HepG2 (cell line): ENCODE measurements around the gene LAMA1. TPM values are rescaled to one million over a fixed set of nuclear protein-coding genes. Genes with fewer than 3 reads are reported as not detected.

ENCODE experiments used
- ATAC-seq: fragments of 200-7000 bp; cut with Tn5 transposase; 3 replicates; pipeline ENCODE4 v1.9.1; 2020; ENCODE audit warnings: mild to moderate bottlenecking, moderate library complexity
- BruUV-seq: library from RNA; stranded (reverse); fragments of 400-500 nt; replicated peaks from 2 replicates; lab custom pipeline; 2021; lab: Mats Ljungman, UMichigan
- CTCF ChIA-PET: fragments of 300-600 bp; formaldehyde crosslinking; extraction: SDS; loops from one replicate; lab custom pipeline; 2021; ENCODE audit warnings: low total read pairs, inconsistent platforms, low intra/inter-chr PET ratio; lab: Yijun Ruan, JAX
- POLR2A ChIA-PET: fragments of 350-600 bp; sonication (Branson Sonifier 250); formaldehyde crosslinking; loops from one replicate; lab custom pipeline; 2020; ENCODE audit warnings: antibody characterized with exemption, inconsistent platforms; lab: Yijun Ruan, JAX
- DNase-seq: peaks from one replicate; pipeline ENCODE4 v3.0.0-alpha.2; 2015; ENCODE audit warnings: low spot score
- FAIRE-seq: peaks from 3 replicates; lab custom pipeline; 2011; peaks lifted over from hg19 to GRCh38; lab: Jason Lieb, UNC
- H2AFZ ChIP-seq: one replicate; pipeline ENCODE4 v1.6.1; 2011; ENCODE audit warnings: low read length, inconsistent platforms
- H3K27ac ChIP-seq: fragments of 300-600 bp; 3 replicates; pipeline ENCODE4 v1.8.0; 2011; ENCODE audit warnings: mixed run types, mild to moderate bottlenecking, mixed read lengths, low read length, inconsistent platforms; ENCODE audit not compliant: insufficient read depth; ENCODE audit errors: extremely low read length
- H3K27me3 ChIP-seq, 2 experiments: fragments of 200-600 bp in 1 of 2; 2 replicates in 1 of 2; 3 replicates in 1 of 2; pipeline versions ENCODE4 v1.6.0 to v1.8.0; 2011; ENCODE audit warnings: low read length in 2 of 2, mild to moderate bottlenecking in 2 of 2, moderate library complexity in 2 of 2, inconsistent platforms in 1 of 2; ENCODE audit not compliant: insufficient read depth in 2 of 2, control insufficient read depth in 1 of 2
- H3K36me3 ChIP-seq, 2 experiments: fragments of 200-600 bp in 1 of 2; replicated peaks in 1 of 2; 2 replicates in 1 of 2; 3 replicates in 1 of 2; pipeline versions ENCODE4 v1.5.1 to v1.8.0; 2011; ENCODE audit warnings: low read length in 2 of 2, inconsistent platforms in 1 of 2; ENCODE audit not compliant: insufficient read depth in 2 of 2, control insufficient read depth in 1 of 2
- H3K4me1 ChIP-seq: 2 replicates; pipeline ENCODE4 v1.5.1; 2012; ENCODE audit warnings: low read length, inconsistent platforms; ENCODE audit not compliant: insufficient read depth
- H3K4me2 ChIP-seq: 2 replicates; pipeline ENCODE4 v1.6.0; 2011; ENCODE audit warnings: low read depth, low read length, inconsistent platforms
- H3K4me3 ChIP-seq, 3 experiments: fragments of 200-600 bp in 1 of 3; sonication (generic), shearing (Covaris generic) in 1 of 3; replicated peaks in 1 of 3; 2 replicates each; pipeline ENCODE4 v1.5.1; 2011 to 2016; ENCODE audit warnings: low read length in 3 of 3, inconsistent platforms in 2 of 3, low read depth in 2 of 3, mild to moderate bottlenecking in 2 of 3, control low read depth in 1 of 3, mixed read lengths in 1 of 3; ENCODE audit not compliant: insufficient read depth in 1 of 3
- H3K79me2 ChIP-seq: one replicate; pipeline ENCODE4 v1.6.1; 2011; ENCODE audit warnings: low read length, inconsistent platforms; ENCODE audit not compliant: insufficient read depth
- H3K9ac ChIP-seq: 2 replicates; pipeline ENCODE4 v1.6.0; 2011; ENCODE audit warnings: mild to moderate bottlenecking, low read depth, low read length, inconsistent platforms; ENCODE audit not compliant: insufficient read depth
- H3K9me3 ChIP-seq: 2 replicates; pipeline ENCODE4 v1.5.1; 2012; ENCODE audit warnings: mild to moderate bottlenecking, low read length
- H4K20me1 ChIP-seq: 2 replicates; pipeline ENCODE4 v1.6.0; 2011; ENCODE audit warnings: inconsistent platforms, mild to moderate bottlenecking, low read length, moderate library complexity; ENCODE audit not compliant: insufficient read depth
- GABPA ChIP-seq, 2 experiments: IDR thresholded peaks; 2 replicates each; pipeline ENCODE4 v1.6.1; 2011 to 2016; ENCODE audit warnings: low read depth in 2 of 2, low read length in 1 of 2, missing biosample characterization in 1 of 2, missing genetic modification characterization in 1 of 2
- MBNL3 ChIP-seq: fragments of 250-450 bp; sonication (Bioruptor Pico); conservative IDR thresholded peaks from 2 replicates; pipeline ENCODE4 v1.8.0; 2022; ENCODE audit warnings: mild to moderate bottlenecking, inconsistent platforms
- RXRB ChIP-seq: IDR thresholded peaks from 2 replicates; pipeline ENCODE4 v1.6.1; 2016; ENCODE audit warnings: borderline replicate concordance, missing genetic modification reagents, missing compliant biosample characterization
- SP4 ChIP-seq: sonication (generic); formaldehyde crosslinking; IDR thresholded peaks from 2 replicates; pipeline ENCODE4 v1.8.1; 2023; ENCODE audit warnings: mild to moderate bottlenecking, missing genetic modification reagents
- ZNF207 ChIP-seq: fragments of 450-650 bp; IDR thresholded peaks from 2 replicates; pipeline ENCODE4 v1.6.1; 2016; ENCODE audit warnings: antibody characterized with exemption, borderline replicate concordance
- WGBS: methylation state at CpG from one replicate; pipeline ENCODE4 v1.1.6; 2017; ENCODE audit warnings: low lambda C conversion rate; 5-methylcytosine and 5-hydroxymethylcytosine counted together
- in situ Hi-C: cut with HindIII; loops from 2 replicates; pipeline ENCODE4 v1.10.0; 2017; ENCODE audit warnings: low pct_unique_long_range_greater_than_20kb; ENCODE audit not compliant: extremely low pct_ligation_motif_present
- intact Hi-C: fragments of 100-400 bp; cut with micrococcal nuclease; formaldehyde crosslinking; loops from one replicate; pipeline ENCODE4 v1.10.0; 2022; ENCODE audit not compliant: unreplicated experiment
- polyA plus RNA-seq, 8 experiments: library from polyadenylated mRNA; depleted of rRNA in 3 of 8; stranded (reverse) in 7 of 8; unstranded in 1 of 8; fragments of >200 nt; fragmentation: Illumina TruSeq in 4 of 8; extraction: Trizol in 4 of 8; gene quantifications; 2 replicates each; pipeline versions ENCODE4 v1.2.1 to v1.2.3, GENCODE V29; 2011 to 2016; ENCODE audit warnings: low read depth in 4 of 8, missing spikeins in 1 of 8, mixed read lengths in 1 of 8; ENCODE audit not compliant: insufficient read depth in 1 of 8
- total RNA-seq, 5 experiments: library from RNA; depleted of rRNA; stranded (reverse); fragments of >200 nt; fragmentation: Illumina TruSeq; extraction: Trizol; gene quantifications; 2 replicates each; pipeline ENCODE4 v1.2.3, GENCODE V29; 2016; ENCODE audit warnings: low read depth in 1 of 5
- TF ChIP-seq, protein P1 (sequence below): IDR thresholded peaks from 2 replicates; pipeline ENCODE4 v1.6.1; 2012; ENCODE audit warnings: low read length, improper control_type of control experiment
- TF ChIP-seq, protein P2 (sequence below): sonication (generic); formaldehyde crosslinking; IDR thresholded peaks from 2 replicates; pipeline ENCODE4 v1.9.0; 2021; ENCODE audit warnings: missing genetic modification reagents, mild to moderate bottlenecking, borderline replicate concordance

The LAMA1 gene
- total and polyA plus RNA-seq, 2 of the 13 experiments (the other 11 are each of a cell fraction or from before 2014, with no cell fraction given), result 0.05 to 0.44 TPM

DNA sequence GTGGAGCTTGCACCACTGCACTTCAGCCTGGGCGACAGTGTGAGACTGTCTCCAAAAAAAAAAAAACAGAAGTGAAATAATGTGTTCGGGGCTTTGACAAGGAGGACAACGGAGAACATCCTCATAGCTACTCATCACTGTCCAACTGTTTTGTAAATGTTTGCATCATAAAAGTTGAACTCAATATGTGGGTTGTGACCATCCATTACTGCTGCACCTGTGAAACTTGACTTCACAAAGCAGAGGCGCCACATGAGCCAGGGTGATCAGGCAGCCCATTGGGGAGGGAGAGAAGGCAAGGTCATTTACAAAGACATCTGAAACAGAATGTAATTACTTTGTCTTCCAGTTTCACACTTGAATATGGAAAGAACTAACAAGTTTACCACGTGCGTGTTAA lies 61.6 kb downstream of the LAMA1 start:
- H3K9me3 ChIP-seq, result no peaks in the 10 kb centered on the region
- no peaks in the 10 kb centered on the region for H3K79me2 ChIP-seq
- no peaks in the 10 kb centered on the region for H3K4me1 ChIP-seq
- no peaks in the 10 kb centered on the region for H4K20me1 ChIP-seq
- H3K4me3 ChIP-seq, result no peak overlapping the region
- 75% methylated on average over 6 of the region's 6 CpGs for WGBS
- no peak overlapping the region for H2AFZ ChIP-seq
- no peak for ATAC-seq
- H3K4me2 ChIP-seq, result no peak overlapping the region
- H3K27me3 ChIP-seq, result no peaks in the 10 kb centered on the region
- in situ Hi-C loops (no loop called here), intact Hi-C loops (no loop called here)
- H3K36me3 ChIP-seq, result no peaks in the 10 kb centered on the region
- no peak overlapping the region for H3K9ac ChIP-seq
- TF ChIP-seq, protein P1, sequence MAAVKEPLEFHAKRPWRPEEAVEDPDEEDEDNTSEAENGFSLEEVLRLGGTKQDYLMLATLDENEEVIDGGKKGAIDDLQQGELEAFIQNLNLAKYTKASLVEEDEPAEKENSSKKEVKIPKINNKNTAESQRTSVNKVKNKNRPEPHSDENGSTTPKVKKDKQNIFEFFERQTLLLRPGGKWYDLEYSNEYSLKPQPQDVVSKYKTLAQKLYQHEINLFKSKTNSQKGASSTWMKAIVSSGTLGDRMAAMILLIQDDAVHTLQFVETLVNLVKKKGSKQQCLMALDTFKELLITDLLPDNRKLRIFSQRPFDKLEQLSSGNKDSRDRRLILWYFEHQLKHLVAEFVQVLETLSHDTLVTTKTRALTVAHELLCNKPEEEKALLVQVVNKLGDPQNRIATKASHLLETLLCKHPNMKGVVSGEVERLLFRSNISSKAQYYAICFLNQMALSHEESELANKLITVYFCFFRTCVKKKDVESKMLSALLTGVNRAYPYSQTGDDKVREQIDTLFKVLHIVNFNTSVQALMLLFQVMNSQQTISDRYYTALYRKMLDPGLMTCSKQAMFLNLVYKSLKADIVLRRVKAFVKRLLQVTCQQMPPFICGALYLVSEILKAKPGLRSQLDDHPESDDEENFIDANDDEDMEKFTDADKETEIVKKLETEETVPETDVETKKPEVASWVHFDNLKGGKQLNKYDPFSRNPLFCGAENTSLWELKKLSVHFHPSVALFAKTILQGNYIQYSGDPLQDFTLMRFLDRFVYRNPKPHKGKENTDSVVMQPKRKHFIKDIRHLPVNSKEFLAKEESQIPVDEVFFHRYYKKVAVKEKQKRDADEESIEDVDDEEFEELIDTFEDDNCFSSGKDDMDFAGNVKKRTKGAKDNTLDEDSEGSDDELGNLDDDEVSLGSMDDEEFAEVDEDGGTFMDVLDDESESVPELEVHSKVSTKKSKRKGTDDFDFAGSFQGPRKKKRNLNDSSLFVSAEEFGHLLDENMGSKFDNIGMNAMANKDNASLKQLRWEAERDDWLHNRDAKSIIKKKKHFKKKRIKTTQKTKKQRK, result no peak
- no peak for TF ChIP-seq ZNF207
- no peak for TF ChIP-seq SP4 (CRISPR knock-in tag)
- no peak for TF ChIP-seq MBNL3
- no peak for TF ChIP-seq GABPA (IDR thresholded peaks at IDR 0.05; ENCODE audit: low read depth, low read length)
- TF ChIP-seq GABPA (CRISPR knock-in tag; IDR thresholded peaks at IDR 0.05; ENCODE audit: low read depth), result no peak
- TF ChIP-seq, protein P2, sequence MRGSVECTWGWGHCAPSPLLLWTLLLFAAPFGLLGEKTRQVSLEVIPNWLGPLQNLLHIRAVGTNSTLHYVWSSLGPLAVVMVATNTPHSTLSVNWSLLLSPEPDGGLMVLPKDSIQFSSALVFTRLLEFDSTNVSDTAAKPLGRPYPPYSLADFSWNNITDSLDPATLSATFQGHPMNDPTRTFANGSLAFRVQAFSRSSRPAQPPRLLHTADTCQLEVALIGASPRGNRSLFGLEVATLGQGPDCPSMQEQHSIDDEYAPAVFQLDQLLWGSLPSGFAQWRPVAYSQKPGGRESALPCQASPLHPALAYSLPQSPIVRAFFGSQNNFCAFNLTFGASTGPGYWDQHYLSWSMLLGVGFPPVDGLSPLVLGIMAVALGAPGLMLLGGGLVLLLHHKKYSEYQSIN (CRISPR knock-in tag), result no peak
- TF ChIP-seq RXRB, result no peak
- ChIA-PET POLR2A (no interaction called here), CTCF (no interaction called here)
- BruUV-seq, result no TSS peak
- no peak overlapping the region for H3K27ac ChIP-seq
- FAIRE-seq, result no peak
- DNase-seq, result no peak
